HCT116 (cell line): ENCODE measurements around the gene TYMP. TPM values are rescaled to one million over a fixed set of nuclear protein-coding genes. Genes with fewer than 3 reads are reported as not detected.

Experiments used
- ATAC-seq: fragments of 200-7000 bp; cut with Tn5 transposase; 2 replicates; pipeline ENCODE4 v1.9.1; 2020; ENCODE audit warnings: mild to moderate bottlenecking, moderate library complexity
- BruUV-seq: library from RNA; stranded (reverse); fragments of 400-500 nt; replicated peaks from 2 replicates; lab custom pipeline; 2021; lab: Mats Ljungman, UMichigan
- CTCF ChIA-PET: fragments of 300-600 bp; sonication (Branson Sonifier 250); formaldehyde crosslinking; loops from one replicate; lab custom pipeline; 2021; ENCODE audit warnings: antibody characterized with exemption; lab: Charles Lee
- POLR2A ChIA-PET: fragments of 300-600, 350-600 bp; sonication (Branson Sonifier 250); formaldehyde crosslinking; loops from one replicate; lab custom pipeline; 2021; ENCODE audit warnings: antibody characterized with exemption; lab: Charles Lee
- RAD21 ChIA-PET, 2 experiments: fragments of 300-600 bp; sonication (Branson Sonifier 250); formaldehyde crosslinking; loops; one replicate each; lab custom pipeline; 2023; ENCODE audit warnings: low total read pairs in 2 of 2; ENCODE audit not compliant: uncharacterized antibody in 2 of 2, unreplicated experiment in 2 of 2, low non-redundant PET in 1 of 2; lab: Charles Lee
- DNase-seq: peaks from one replicate; pipeline ENCODE4 v3.0.0-alpha.2; 2010; ENCODE audit warnings: low read depth, low spot score
- H2AFZ ChIP-seq: fragments of 200-600 bp; shearing (Covaris generic), sonication (generic); 2 replicates; pipeline ENCODE4 v1.6.1; 2017; ENCODE audit warnings: low read depth, mixed run types, mixed read lengths, antibody characterized with exemption, low read length; ENCODE audit not compliant: poor library complexity, severe bottlenecking
- H3K27ac ChIP-seq: 2 replicates; pipeline ENCODE4 v1.5.1; 2012; ENCODE audit warnings: low read depth, low read length
- H3K27me3 ChIP-seq: fragments of 200-600 bp; sonication (generic); 2 replicates; pipeline ENCODE4 v1.6.1; 2016; ENCODE audit warnings: mixed run types, low read length, mixed read lengths; ENCODE audit not compliant: insufficient read depth
- H3K36me3 ChIP-seq, 2 experiments: fragments of 200-500 bp in 1 of 2; fragments of 200-600 bp in 1 of 2; sonication (Bioruptor generic) in 1 of 2; sonication (generic) in 1 of 2; 2 replicates each; pipeline versions ENCODE4 v1.5.1 to v1.6.1; 2014 to 2016; ENCODE audit warnings: low read length in 2 of 2, inconsistent platforms in 1 of 2, mixed read lengths in 1 of 2, mixed run types in 1 of 2; ENCODE audit not compliant: insufficient read depth in 2 of 2, control insufficient read depth in 1 of 2
- H3K4me1 ChIP-seq, 2 experiments: fragments of 200-600 bp in 1 of 2; sonication (generic) in 1 of 2; 2 replicates each; pipeline versions ENCODE4 v1.5.1 to v1.6.1; 2012 to 2017; ENCODE audit warnings: low read length in 2 of 2, inconsistent platforms in 1 of 2, mild to moderate bottlenecking in 1 of 2, mixed read lengths in 1 of 2, mixed run types in 1 of 2, moderate library complexity in 1 of 2; ENCODE audit not compliant: insufficient read depth in 2 of 2, control insufficient read depth in 1 of 2
- H3K4me2 ChIP-seq: fragments of 200-600 bp; sonication (generic); 2 replicates; pipeline ENCODE4 v1.6.1; 2017; ENCODE audit warnings: mixed run types, low read length, mixed read lengths
- H3K4me3 ChIP-seq, 2 experiments: fragments of 200-600 bp in 1 of 2; sonication (generic) in 1 of 2; replicated peaks in 1 of 2; 2 replicates each; pipeline ENCODE4 v1.5.1; 2011 to 2016; ENCODE audit warnings: low read length in 2 of 2, control low read depth in 1 of 2, low read depth in 1 of 2, mild to moderate bottlenecking in 1 of 2, mixed read lengths in 1 of 2, mixed run types in 1 of 2
- H3K79me2 ChIP-seq: fragments of 200-600 bp; sonication (generic); 2 replicates; pipeline ENCODE4 v1.6.1; 2017; ENCODE audit warnings: mild to moderate bottlenecking, mixed run types, low read length, moderate library complexity, mixed read lengths; ENCODE audit not compliant: insufficient read depth
- H3K9ac ChIP-seq: fragments of 200-600 bp; sonication (generic); 2 replicates; pipeline ENCODE4 v1.6.1; 2016; ENCODE audit warnings: low read length, mixed read lengths
- H3K9me2 ChIP-seq: fragments of 200-600 bp; sonication (generic), shearing (Covaris generic); 2 replicates; pipeline ENCODE4 v1.6.1; 2017; ENCODE audit warnings: mixed run types, mild to moderate bottlenecking, moderate library complexity; ENCODE audit not compliant: insufficient read depth
- H3K9me3 ChIP-seq, 2 experiments: fragments of 200-500 bp in 1 of 2; fragments of 200-600 bp in 1 of 2; sonication (Bioruptor generic) in 1 of 2; sonication (generic) in 1 of 2; 2 replicates each; pipeline ENCODE4 v1.6.1; 2014 to 2017; ENCODE audit warnings: low read length in 2 of 2, mixed read lengths in 2 of 2, inconsistent platforms in 1 of 2, low read depth in 1 of 2, mild to moderate bottlenecking in 1 of 2, mixed run types in 1 of 2, moderate library complexity in 1 of 2; ENCODE audit not compliant: control insufficient read depth in 1 of 2, insufficient read depth in 1 of 2
- H4K20me1 ChIP-seq: fragments of 200-600 bp; sonication (generic), shearing (Covaris generic); 2 replicates; pipeline ENCODE4 v1.6.1; 2017; ENCODE audit warnings: mixed run types, mild to moderate bottlenecking, moderate library complexity; ENCODE audit not compliant: insufficient read depth
- CEBPB ChIP-seq: IDR thresholded peaks from 2 replicates; pipeline ENCODE4 v1.6.1; 2012; ENCODE audit warnings: low read depth
- EZH2 ChIP-seq: fragments of 200-600 bp; sonication (generic); IDR thresholded peaks from 2 replicates; pipeline ENCODE4 v1.6.1; 2017; ENCODE audit warnings: antibody characterized with exemption, mixed run types
- EZH2phosphoT487 ChIP-seq: fragments of 200-600 bp; IDR thresholded peaks from 2 replicates; pipeline ENCODE4 v1.6.1; 2018; ENCODE audit warnings: antibody characterized with exemption, borderline replicate concordance
- JUND ChIP-seq: IDR thresholded peaks from 2 replicates; pipeline ENCODE4 v1.6.1; 2012
- MAX ChIP-seq: IDR thresholded peaks from 2 replicates; pipeline ENCODE4 v1.6.1; 2012
- POLR2A ChIP-seq: IDR thresholded peaks from 2 replicates; pipeline ENCODE4 v1.7.0; 2011; ENCODE audit warnings: borderline replicate concordance; ENCODE audit not compliant: insufficient read depth, insufficient read length; ENCODE audit errors: extremely low read depth
- SIN3A ChIP-seq: IDR thresholded peaks from 2 replicates; pipeline ENCODE4 v1.6.1; 2012; ENCODE audit warnings: low read depth
- TCF7L2 ChIP-seq: IDR thresholded peaks from 2 replicates; pipeline ENCODE4 v1.7.0; 2011; ENCODE audit warnings: borderline replicate concordance, inconsistent platforms; ENCODE audit not compliant: insufficient read depth, insufficient read length; ENCODE audit errors: extremely low read depth
- ZFX ChIP-seq: fragments of 450-650 bp; IDR thresholded peaks from 2 replicates; pipeline ENCODE4 v1.6.1; 2017
- intact Hi-C: fragments of 100-400 bp; cut with micrococcal nuclease; formaldehyde crosslinking; loops from 2 replicates; pipeline ENCODE4 v1.10.0; 2022
- total RNA-seq: library from RNA; stranded (reverse); gene quantifications from one replicate; pipeline ENCODE4 v1.2.1, GENCODE V29; 2021; ENCODE audit not compliant: unreplicated experiment
- TF ChIP-seq, protein P1 (sequence below), 3 experiments: fragments of 200-600 bp in 1 of 3; sonication (generic) in 1 of 3; IDR thresholded peaks in 2 of 3; conservative IDR thresholded peaks in 1 of 3; 2 replicates each; pipeline ENCODE4 v1.5.1; 2012 to 2017; ENCODE audit warnings: low read depth in 2 of 3, low read length in 2 of 3, antibody characterized with exemption in 1 of 3, borderline replicate concordance in 1 of 3, control low read depth in 1 of 3, mild to moderate bottlenecking in 1 of 3, mixed read lengths in 1 of 3, mixed run types in 1 of 3, moderate library complexity in 1 of 3; ENCODE audit not compliant: insufficient read depth in 1 of 3

TYMP gene
- total RNA-seq, 1 experiment from 2014 or later: 43.2 TPM

DNA sequence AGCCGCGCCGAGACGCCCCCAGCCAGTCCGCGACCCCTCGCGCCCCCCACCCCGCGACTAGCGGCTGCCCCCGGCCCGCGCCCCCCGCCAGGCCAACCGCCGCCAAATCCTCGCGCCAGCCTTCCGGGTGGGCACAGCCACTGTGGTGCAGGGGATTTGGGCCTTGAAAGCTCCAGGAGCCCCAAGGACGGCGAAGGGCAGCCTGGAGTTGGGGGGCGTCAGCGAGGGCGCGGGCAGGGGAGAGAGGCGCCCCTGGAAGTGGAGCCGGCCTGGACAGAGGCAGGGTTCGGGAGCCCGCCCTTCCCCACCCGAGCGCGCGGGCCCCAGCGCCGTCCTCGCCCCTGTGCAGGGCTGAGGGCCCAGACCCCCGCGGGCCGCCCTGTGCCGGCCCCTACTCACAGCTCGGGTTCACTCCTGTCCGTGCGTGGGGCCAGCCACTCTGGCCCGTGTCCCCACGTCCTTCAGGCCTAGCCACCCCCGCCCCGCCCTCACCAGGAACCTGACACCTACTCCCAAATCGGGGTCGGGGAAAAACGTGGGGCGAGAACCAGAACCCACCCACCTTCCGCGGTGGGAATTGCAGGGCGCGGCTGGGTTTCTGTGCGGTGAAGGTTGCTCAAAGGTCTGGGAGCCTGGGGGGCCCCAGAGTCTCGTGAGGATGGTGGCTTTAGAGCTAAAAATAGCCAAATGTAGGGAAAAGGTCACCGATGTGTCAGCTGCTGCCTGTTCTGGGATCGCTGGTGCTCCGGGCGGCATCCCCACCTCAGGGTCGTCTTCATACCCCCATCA lies 48.4 kb upstream of the TYMP start, which contains the start of gene CPT1B:
Gene CPT1B, minus strand, starts transcription at position 441 of the 789 bp plus-strand sequence. CDS start 512 bp downstream, outside the sequence.
- Histone ChIP-seq H3K4me1 (peaks cover 5 to 14% of the 10 kb centered on the region in 2 experiments), H3K9me2 (no peaks in the 10 kb centered on the region), H3K4me2 (no peak within 1 kb of the TSS), H2AFZ (no peak within 1 kb of the TSS), H3K9me3 (no peaks in the 10 kb centered on the region), H3K9ac (no peak within 1 kb of the TSS), H3K27me3 (no peaks in the 10 kb centered on the region)
- ChIA-PET POLR2A (no interaction called here), RAD21 (no interaction called here)
- DNase-seq: no peak
- TF ChIP-seq, protein P1, sequence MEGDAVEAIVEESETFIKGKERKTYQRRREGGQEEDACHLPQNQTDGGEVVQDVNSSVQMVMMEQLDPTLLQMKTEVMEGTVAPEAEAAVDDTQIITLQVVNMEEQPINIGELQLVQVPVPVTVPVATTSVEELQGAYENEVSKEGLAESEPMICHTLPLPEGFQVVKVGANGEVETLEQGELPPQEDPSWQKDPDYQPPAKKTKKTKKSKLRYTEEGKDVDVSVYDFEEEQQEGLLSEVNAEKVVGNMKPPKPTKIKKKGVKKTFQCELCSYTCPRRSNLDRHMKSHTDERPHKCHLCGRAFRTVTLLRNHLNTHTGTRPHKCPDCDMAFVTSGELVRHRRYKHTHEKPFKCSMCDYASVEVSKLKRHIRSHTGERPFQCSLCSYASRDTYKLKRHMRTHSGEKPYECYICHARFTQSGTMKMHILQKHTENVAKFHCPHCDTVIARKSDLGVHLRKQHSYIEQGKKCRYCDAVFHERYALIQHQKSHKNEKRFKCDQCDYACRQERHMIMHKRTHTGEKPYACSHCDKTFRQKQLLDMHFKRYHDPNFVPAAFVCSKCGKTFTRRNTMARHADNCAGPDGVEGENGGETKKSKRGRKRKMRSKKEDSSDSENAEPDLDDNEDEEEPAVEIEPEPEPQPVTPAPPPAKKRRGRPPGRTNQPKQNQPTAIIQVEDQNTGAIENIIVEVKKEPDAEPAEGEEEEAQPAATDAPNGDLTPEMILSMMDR (IDR thresholded peaks at IDR 0.05 in 2 of 3, conservative IDR thresholded peaks at IDR 0.05 in 1 of 3; ENCODE audit: borderline replicate concordance in 1 of 3, insufficient read depth in 1 of 3, low read depth in 2 of 3, low read length in 2 of 3): no peak
- TF ChIP-seq SIN3A: no peak
- TF ChIP-seq JUND: no peak
- TF ChIP-seq TCF7L2: no peak
- no peak for TF ChIP-seq EZH2
- no peak for TF ChIP-seq ZFX
- no peak for TF ChIP-seq POLR2A
- no peak for TF ChIP-seq CEBPB
- TF ChIP-seq MAX: no peak
- no peak for TF ChIP-seq EZH2phosphoT487
- TF ChIP-seq, all 23 proteins: peak for 0
- H3K27ac ChIP-seq: no peak within 1 kb of the TSS
- CTCF ChIA-PET: no interaction called here
- intact Hi-C loops: no loop called here
- H3K36me3 ChIP-seq: no peaks in the 10 kb centered on the region; a peak in 2 of 4 replicates
- H3K4me3 ChIP-seq: no peak within 1 kb of the TSS
- no TSS peak for BruUV-seq
- peaks cover 10% of the 10 kb centered on the region; the same call in 1 of the 2 replicates for H3K79me2 ChIP-seq
- H4K20me1 ChIP-seq: no peaks in the 10 kb centered on the region
- no peak for ATAC-seq
